Large intestine (tissue), 12 donors: ENCODE measurements around the gene DNALI1. TPM values are rescaled to one million over a fixed set of nuclear protein-coding genes. Genes with fewer than 3 reads are reported as not detected.
"Not testable (repeated sequence)": the region's sequence is repeated elsewhere in the genome, so short reads cannot be mapped to it uniquely, and the experiment has no call there.

ENCODE experiments used
- DNase-seq, 2 donors: peaks; one replicate each; pipeline versions ENCODE4 v3.0.0 to v3.0.0-alpha.2; 2013
- H3K27ac ChIP-seq: one replicate; pipeline ENCODE4 v1.5.1; 2013; ENCODE audit warnings: low read length
- H3K27me3 ChIP-seq: 2 replicates; pipeline ENCODE4 v1.6.1; 2013; ENCODE audit warnings: low read length; ENCODE audit not compliant: control insufficient read depth, insufficient read depth
- H3K36me3 ChIP-seq: 2 replicates; pipeline ENCODE4 v1.6.1; 2013; ENCODE audit warnings: low read length; ENCODE audit not compliant: control insufficient read depth, insufficient read depth
- H3K4me1 ChIP-seq: one replicate; pipeline ENCODE4 v1.6.1; 2013; ENCODE audit warnings: low read length; ENCODE audit not compliant: control insufficient read depth, insufficient read depth
- H3K4me3 ChIP-seq: one replicate; pipeline ENCODE4 v1.5.1; 2013; ENCODE audit warnings: low read length
- H3K9me3 ChIP-seq: one replicate; pipeline ENCODE4 v1.6.1; 2013; ENCODE audit warnings: mild to moderate bottlenecking, low read depth, low read length, moderate library complexity; ENCODE audit not compliant: control insufficient read depth
- WGBS: methylation state at CpG from one replicate; pipeline ENCODE4 v1.1.5; 2013; ENCODE audit warnings: low lambda C conversion rate; ENCODE audit not compliant: insufficient coverage; 5-methylcytosine and 5-hydroxymethylcytosine counted together
- long read RNA-seq, 11 donors: transcript quantifications; one replicate each; lab custom pipeline, GENCODE V29; 2026
- polyA plus RNA-seq: library from polyadenylated mRNA; unstranded; fragments of 120-200 nt; gene quantifications from one replicate; pipeline ENCODE4 v1.2.1, GENCODE V29; 2013

Gene DNALI1
- 40.6 TPM for polyA plus RNA-seq
- long read RNA-seq, donor 1, transcript DNALI1-201 (6 exons, 2,649 nt): major isoform, 6 of 8 reads
- long read RNA-seq, donor 1, partial matches to known transcripts: 0 of 8 reads
- long read RNA-seq, donor 1, other reads (novel, unspliced or antisense): 0 of 8 reads
- long read RNA-seq, donor 2, transcript DNALI1-201 (6 exons, 2,649 nt): major isoform, 8 of 239 reads
- long read RNA-seq, donor 2, partial matches to known transcripts: 221 of 239 reads
- long read RNA-seq, donor 2, other reads (novel, unspliced or antisense): 5 of 239 reads
- long read RNA-seq, donor 3: 0 reads
- long read RNA-seq, donor 4, partial matches to known transcripts: 0 of 4 reads
- long read RNA-seq, donor 4, other reads (novel, unspliced or antisense): 0 of 4 reads
- long read RNA-seq, donor 5, partial matches to known transcripts: 0 of 3 reads
- long read RNA-seq, donor 5, other reads (novel, unspliced or antisense): 0 of 3 reads
- long read RNA-seq, donor 6, transcript DNALI1-203 (3 exons, 621 nt): minor isoform, 11 of 30 reads
- long read RNA-seq, donor 6, transcript DNALI1-201 (6 exons, 2,649 nt): major isoform, 12 of 30 reads
- long read RNA-seq, donor 6, partial matches to known transcripts: 0 of 30 reads
- long read RNA-seq, donor 6, other reads (novel, unspliced or antisense): 0 of 30 reads
- long read RNA-seq, donor 7, partial matches to known transcripts: 0 of 5 reads
- long read RNA-seq, donor 7, other reads (novel, unspliced or antisense): 0 of 5 reads
- long read RNA-seq, donor 8, transcript DNALI1-201 (6 exons, 2,649 nt): major isoform, 14 of 32 reads
- long read RNA-seq, donor 8, transcript DNALI1-205 (2 exons, 3,539 nt): minor isoform, 5 of 32 reads
- long read RNA-seq, donor 8, transcript DNALI1-203 (3 exons, 621 nt): minor isoform, 9 of 32 reads
- long read RNA-seq, donor 8, partial matches to known transcripts: 0 of 32 reads
- long read RNA-seq, donor 8, other reads (novel, unspliced or antisense): 0 of 32 reads
- long read RNA-seq, donor 9, transcript DNALI1-201 (6 exons, 2,649 nt): major isoform, 12 of 25 reads
- long read RNA-seq, donor 9, transcript DNALI1-205 (2 exons, 3,539 nt): minor isoform, 5 of 25 reads
- long read RNA-seq, donor 9, transcript DNALI1-203 (3 exons, 621 nt): minor isoform, 6 of 25 reads
- long read RNA-seq, donor 9, partial matches to known transcripts: 0 of 25 reads
- long read RNA-seq, donor 9, other reads (novel, unspliced or antisense): 0 of 25 reads
- long read RNA-seq, donor 10, transcript DNALI1-201 (6 exons, 2,649 nt): major isoform, 25 of 50 reads
- long read RNA-seq, donor 10, transcript DNALI1-204 (2 exons, 712 nt): minor isoform, 9 of 50 reads
- long read RNA-seq, donor 10, transcript DNALI1-203 (3 exons, 621 nt): minor isoform, 13 of 50 reads
- long read RNA-seq, donor 10, partial matches to known transcripts: 0 of 50 reads
- long read RNA-seq, donor 10, other reads (novel, unspliced or antisense): 0 of 50 reads
- long read RNA-seq, donor 11, transcript DNALI1-201 (6 exons, 2,649 nt): major isoform, 11 of 100 reads
- long read RNA-seq, donor 11, partial matches to known transcripts: 77 of 100 reads
- long read RNA-seq, donor 11, other reads (novel, unspliced or antisense): 7 of 100 reads

DNA sequence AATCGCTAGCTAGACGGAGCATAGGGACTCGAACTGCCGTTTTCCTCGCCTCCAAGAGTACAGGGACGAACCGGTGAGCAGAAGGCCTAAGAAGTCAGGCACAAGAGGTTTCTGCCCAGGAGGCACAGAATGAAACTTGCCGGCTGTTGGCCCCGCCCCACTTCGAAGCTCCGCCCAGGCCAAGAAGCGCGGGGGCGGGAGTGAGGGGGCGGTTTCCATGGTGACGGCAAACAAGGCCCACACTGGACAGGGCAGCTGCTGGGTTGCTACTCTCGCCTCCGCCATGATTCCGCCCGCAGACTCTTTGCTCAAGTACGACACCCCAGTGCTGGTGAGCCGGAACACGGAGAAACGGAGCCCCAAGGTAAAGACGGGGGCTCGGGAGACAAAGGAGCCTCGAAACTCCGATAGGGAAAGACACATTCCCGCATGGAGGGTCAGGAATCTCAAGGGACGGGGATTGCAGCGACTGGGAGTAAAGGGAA is at the start of gene DNALI1:
DNALI1 (plus strand) TSS at position 229 of the 485 bp plus-strand sequence; CDS start at position 284, 55 bp downstream.
- Histone ChIP-seq H3K9me3 (no peaks in the 10 kb centered on the region), H3K4me1 (peaks cover 33% of the 10 kb centered on the region), H3K4me3 (peak within 1 kb of the TSS; percentile 44), H3K27ac (peak within 1 kb of the TSS; percentile 66), H3K36me3 (peaks cover 11% of the 10 kb centered on the region), H3K27me3 (no peaks in the 10 kb centered on the region)
- 0% methylated on average over 2 of the region's 31 CpGs for WGBS
- peak; percentile 89 to 94 for DNase-seq

- no peaks in the 10 kb centered on the region for H3K27me3 ChIP-seq
- H3K4me1 ChIP-seq: peaks cover 9% of the 10 kb centered on the region
- DNase-seq: no peak
- WGBS: 67% methylated on average over 1 of the region's 4 CpGs
- H3K27ac ChIP-seq: no peak overlapping the region
- H3K9me3 ChIP-seq: no peaks in the 10 kb centered on the region
- H3K4me3 ChIP-seq: no peak overlapping the region
- H3K36me3 ChIP-seq: peaks cover 38% of the 10 kb centered on the region
Observed at GRCh38 chr1:37509181-37509580, 47.6 kb upstream of the DNALI1 start.

DNA sequence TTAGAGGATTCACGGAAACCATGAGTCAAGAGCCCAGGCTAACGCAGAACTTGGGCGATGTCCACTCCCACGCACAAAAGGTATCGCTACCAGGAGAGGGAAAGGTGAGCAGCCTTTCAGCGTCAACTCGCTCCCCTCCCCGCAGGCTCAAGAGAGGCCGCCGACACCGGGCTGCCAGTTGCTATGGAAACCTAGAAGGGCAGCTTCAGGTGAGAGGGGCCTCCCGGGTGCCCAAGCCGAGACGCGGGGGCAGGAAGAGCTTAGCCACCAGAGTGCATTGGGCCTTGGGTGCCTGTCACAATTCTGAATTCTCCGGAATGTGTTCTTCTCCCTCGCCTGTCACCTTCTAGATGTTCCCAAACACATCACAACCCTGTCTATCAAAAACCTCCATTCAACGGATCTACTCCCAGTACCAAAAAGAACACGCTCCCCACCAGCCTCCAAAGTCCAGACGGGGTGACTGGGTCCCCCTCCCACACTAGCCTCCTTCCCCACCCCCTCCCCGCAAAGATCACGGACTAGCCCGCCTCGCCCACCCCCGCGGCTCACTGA is 42.9 kb upstream of the DNALI1 start:
- Histone ChIP-seq H3K36me3 (peaks cover 16% of the 10 kb centered on the region), H3K27me3 (no peaks in the 10 kb centered on the region), H3K4me3 (peak overlapping the region; percentile 53), H3K9me3 (no peaks in the 10 kb centered on the region), H3K27ac (no peak overlapping the region), H3K4me1 (peaks cover 14% of the 10 kb centered on the region)
- DNase-seq: peak in 1 of 2 donors; percentile 54
- WGBS: no CpG with 5 or more reads among the region's 26 CpGs

GRCh38 chr1:37514350-37515184 is 42.2 kb upstream of the DNALI1 start, which contains the start of gene MEAF6:
MEAF6 (minus strand) TSS chr1:37514766; CDS start chr1:37514746, 20 bp downstream.
- H3K36me3 ChIP-seq: peaks cover 9% of the 10 kb centered on the region
- H3K4me3 ChIP-seq: peak within 1 kb of the TSS; percentile 65
- WGBS: no CpG with 5 or more reads among the region's 100 CpGs
- peaks cover 14% of the 10 kb centered on the region for H3K4me1 ChIP-seq
- DNase-seq: peak; percentile 80 to 95
- H3K27me3 ChIP-seq: no peaks in the 10 kb centered on the region
- peak within 1 kb of the TSS; percentile 97 for H3K27ac ChIP-seq
- H3K9me3 ChIP-seq: no peaks in the 10 kb centered on the region

DNA sequence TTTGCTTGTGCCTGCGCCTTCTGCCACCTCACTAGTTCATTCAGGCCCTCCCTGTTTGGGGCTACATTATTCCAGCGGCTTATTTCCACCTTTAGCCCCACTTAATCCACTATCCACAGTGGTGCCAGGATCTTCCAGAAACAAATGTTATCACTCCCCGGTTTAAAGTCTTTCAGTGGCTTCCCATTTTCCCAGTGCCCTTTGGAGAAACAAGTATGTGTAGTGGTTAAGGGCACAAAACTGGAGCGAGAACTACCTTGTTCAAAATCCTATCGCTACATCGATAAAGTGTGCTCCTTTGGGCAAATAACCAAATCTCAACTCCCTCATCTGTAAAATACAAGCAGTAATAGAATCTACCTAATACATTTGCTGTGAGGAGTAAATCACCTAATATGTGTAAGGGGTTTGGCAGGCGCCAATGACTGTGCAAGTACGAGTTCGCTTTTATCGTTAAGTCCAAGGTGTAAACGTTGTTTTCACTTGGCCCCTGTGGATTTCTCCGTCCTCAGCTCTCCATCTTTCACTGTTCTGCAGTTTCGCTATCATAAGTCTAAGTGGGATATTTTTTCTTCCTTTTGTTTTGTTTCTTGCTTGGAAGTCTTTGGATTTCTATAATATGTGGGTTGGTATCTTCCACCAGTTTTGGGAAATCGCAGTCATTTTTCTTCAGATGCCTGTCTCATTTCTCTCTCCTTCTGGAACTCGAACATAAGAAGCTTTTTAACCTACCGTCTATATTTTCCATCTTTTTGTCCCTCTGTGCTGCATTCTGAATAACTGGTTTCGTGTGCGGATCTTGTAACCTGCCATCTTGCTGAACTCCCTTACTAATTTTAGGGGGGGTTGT is 41.3 kb upstream of the DNALI1 start:
- Histone ChIP-seq H3K27me3 (no peaks in the 10 kb centered on the region), H3K9me3 (no peaks in the 10 kb centered on the region), H3K4me3 (peak overlapping the region; percentile 65), H3K36me3 (peaks cover 9% of the 10 kb centered on the region), H3K27ac (peak overlapping the region; percentile 97), H3K4me1 (peaks cover 14% of the 10 kb centered on the region)
- WGBS: 61% methylated on average over 3 of the region's 18 CpGs
- DNase-seq: no peak

- Histone ChIP-seq H3K27me3 (no peaks in the 10 kb centered on the region), H3K27ac (no peak overlapping the region), H3K4me1 (peaks cover 14% of the 10 kb centered on the region), H3K9me3 (no peaks in the 10 kb centered on the region), H3K4me3 (no peak overlapping the region), H3K36me3 (peaks cover 6% of the 10 kb centered on the region)
- DNase-seq: no peak
- no CpG with 5 or more reads among the region's 1 CpG for WGBS
Observed at GRCh38 chr1:37517569-37517968, 39.2 kb upstream of the DNALI1 start.

GRCh38 chr1:37518241-37518640 is 38.5 kb upstream of the DNALI1 start:
- H3K4me1 ChIP-seq: peaks cover 12% of the 10 kb centered on the region
- H3K4me3 ChIP-seq, H3K9me3 ChIP-seq, H3K36me3 ChIP-seq, DNase-seq, H3K27ac ChIP-seq, H3K27me3 ChIP-seq: not testable (repeated sequence)
- WGBS: no CpG with 5 or more reads among the region's 31 CpGs

DNA sequence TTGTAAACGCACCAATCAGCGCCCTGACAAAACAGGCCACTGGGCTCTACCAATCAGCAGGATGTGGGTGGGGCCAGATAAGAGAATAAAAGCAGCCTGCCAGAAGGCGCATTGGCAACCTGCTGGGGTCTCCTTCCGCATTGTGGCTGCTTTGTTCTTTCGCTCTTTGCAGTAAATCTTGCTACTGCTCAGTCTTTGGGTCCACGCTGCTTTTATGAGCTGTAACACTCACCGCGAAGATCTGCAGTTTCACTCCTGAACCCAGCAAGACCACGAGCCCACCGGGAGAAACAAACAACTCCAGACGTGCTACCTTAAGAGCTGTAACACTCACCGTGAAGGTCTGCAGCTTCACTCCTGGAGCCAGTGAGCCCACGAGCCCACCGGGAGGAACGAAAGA is 37.8 kb upstream of the DNALI1 start:
- not testable (repeated sequence) for DNase-seq, H3K9me3 ChIP-seq, H3K27ac ChIP-seq, H3K4me3 ChIP-seq, H3K4me1 ChIP-seq, H3K27me3 ChIP-seq, H3K36me3 ChIP-seq
- WGBS: 100% methylated on average over 1 of the region's 15 CpGs
